A673 (cell line): ENCODE results near the gene FMC1. TPM values are rescaled to one million over a fixed set of nuclear protein-coding genes. Genes with fewer than 3 reads are reported as not detected.

Experiments used
- BruUV-seq: library from RNA; stranded (reverse); fragments of 400-500 nt; replicated peaks from 2 replicates; lab custom pipeline; 2021; lab: Mats Ljungman, UMichigan
- CTCF ChIA-PET: fragments of 300-600 bp; sonication (Branson Sonifier 250); formaldehyde crosslinking; loops from one replicate; lab custom pipeline; 2022; ENCODE audit warnings: antibody characterized with exemption; lab: Charles Lee
- POLR2A ChIA-PET: fragments of 300-600 bp; sonication (Branson Sonifier 250); formaldehyde crosslinking; loops from one replicate; lab custom pipeline; 2022; ENCODE audit warnings: antibody characterized with exemption; ENCODE audit not compliant: low non-redundant PET; lab: Charles Lee
- DNase-seq: peaks from one replicate; pipeline ENCODE4 v3.0.0-alpha.2; 2015; ENCODE audit warnings: low spot score
- H3K27ac ChIP-seq: fragments of 200-600 bp; sonication (generic); 2 replicates; pipeline ENCODE4 v1.5.1; 2016; ENCODE audit warnings: mixed run types, low read depth, mild to moderate bottlenecking, mixed read lengths, antibody characterized with exemption, low read length; ENCODE audit not compliant: poor library complexity, severe bottlenecking
- H3K27me3 ChIP-seq: fragments of 200-600 bp; sonication (generic); replicated peaks from 2 replicates; pipeline ENCODE4 v1.6.1; 2017; ENCODE audit warnings: mixed run types, low read depth, mild to moderate bottlenecking, mixed read lengths, antibody characterized with exemption, low read length; ENCODE audit not compliant: insufficient read depth, poor library complexity
- H3K36me3 ChIP-seq: fragments of 200-600 bp; sonication (generic); 2 replicates; pipeline ENCODE4 v1.6.1; 2016; ENCODE audit warnings: mixed run types, mild to moderate bottlenecking, mixed read lengths, antibody characterized with exemption, low read length; ENCODE audit not compliant: insufficient read depth, poor library complexity, severe bottlenecking
- H3K4me1 ChIP-seq: fragments of 200-600 bp; sonication (generic); 2 replicates; pipeline ENCODE4 v1.6.1; 2017; ENCODE audit warnings: mixed run types, mild to moderate bottlenecking, mixed read lengths, antibody characterized with exemption, low read length; ENCODE audit not compliant: insufficient read depth, poor library complexity, severe bottlenecking
- H3K4me3 ChIP-seq: fragments of 200-600 bp; sonication (generic); 2 replicates; pipeline ENCODE4 v1.5.1; 2016; ENCODE audit warnings: low read depth, mixed run types, mild to moderate bottlenecking, mixed read lengths, low read length; ENCODE audit not compliant: poor library complexity, severe bottlenecking
- H3K9me3 ChIP-seq: fragments of 200-600 bp; sonication (generic); 2 replicates; pipeline ENCODE4 v1.6.1; 2016; ENCODE audit warnings: mixed run types, low read depth, mild to moderate bottlenecking, mixed read lengths, antibody characterized with exemption, low read length; ENCODE audit not compliant: poor library complexity, severe bottlenecking
- EZH2 ChIP-seq: fragments of 200-600 bp; sonication (generic); IDR thresholded peaks from 2 replicates; pipeline ENCODE4 v1.6.1; 2017; ENCODE audit warnings: borderline replicate concordance, low read depth, mild to moderate bottlenecking, mixed read lengths, antibody characterized with exemption, low read length; ENCODE audit not compliant: poor library complexity, severe bottlenecking
- intact Hi-C: fragments of 100-400 bp; cut with micrococcal nuclease; formaldehyde crosslinking; loops from one replicate; pipeline ENCODE4 v1.10.0; 2022; ENCODE audit not compliant: unreplicated experiment
- total RNA-seq: library from RNA; stranded (reverse); gene quantifications from 2 replicates; pipeline ENCODE4 v1.2.3, GENCODE V29; 2021
- TF ChIP-seq, protein P1 (sequence below): fragments of 300-800, 200-600 bp; sonication (generic); conservative IDR thresholded peaks from 2 replicates; pipeline ENCODE4 v1.5.1; 2017; ENCODE audit warnings: low read depth, mild to moderate bottlenecking, antibody characterized with exemption, low read length, moderate library complexity, mixed read lengths

Gene FMC1
- total RNA-seq, 1 experiment from 2014 or later: 11.5 TPM

DNA sequence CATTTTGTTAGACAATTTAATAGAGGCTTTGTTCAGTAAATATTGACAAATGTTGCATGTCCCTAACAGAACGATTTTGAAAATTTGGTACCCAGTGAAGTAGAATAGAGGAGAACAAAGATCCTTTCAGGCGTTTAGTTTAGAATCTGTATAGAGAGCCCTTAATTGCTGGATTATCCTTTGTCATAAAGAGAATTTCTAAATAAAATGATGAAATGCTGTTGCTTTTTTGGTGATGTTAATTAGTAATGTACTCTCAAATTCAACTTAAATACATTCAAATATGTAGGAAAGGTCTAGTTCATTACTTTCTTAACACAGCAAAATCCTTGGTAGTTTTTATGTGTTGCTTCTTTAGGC is 19.8 kb downstream of the FMC1 start:
- H3K4me1 ChIP-seq: peaks cover 16% of the 10 kb centered on the region
- intact Hi-C loops: no loop called here
- peak overlapping the region; percentile 97 for H3K27ac ChIP-seq
- TF ChIP-seq, protein P1, sequence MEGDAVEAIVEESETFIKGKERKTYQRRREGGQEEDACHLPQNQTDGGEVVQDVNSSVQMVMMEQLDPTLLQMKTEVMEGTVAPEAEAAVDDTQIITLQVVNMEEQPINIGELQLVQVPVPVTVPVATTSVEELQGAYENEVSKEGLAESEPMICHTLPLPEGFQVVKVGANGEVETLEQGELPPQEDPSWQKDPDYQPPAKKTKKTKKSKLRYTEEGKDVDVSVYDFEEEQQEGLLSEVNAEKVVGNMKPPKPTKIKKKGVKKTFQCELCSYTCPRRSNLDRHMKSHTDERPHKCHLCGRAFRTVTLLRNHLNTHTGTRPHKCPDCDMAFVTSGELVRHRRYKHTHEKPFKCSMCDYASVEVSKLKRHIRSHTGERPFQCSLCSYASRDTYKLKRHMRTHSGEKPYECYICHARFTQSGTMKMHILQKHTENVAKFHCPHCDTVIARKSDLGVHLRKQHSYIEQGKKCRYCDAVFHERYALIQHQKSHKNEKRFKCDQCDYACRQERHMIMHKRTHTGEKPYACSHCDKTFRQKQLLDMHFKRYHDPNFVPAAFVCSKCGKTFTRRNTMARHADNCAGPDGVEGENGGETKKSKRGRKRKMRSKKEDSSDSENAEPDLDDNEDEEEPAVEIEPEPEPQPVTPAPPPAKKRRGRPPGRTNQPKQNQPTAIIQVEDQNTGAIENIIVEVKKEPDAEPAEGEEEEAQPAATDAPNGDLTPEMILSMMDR: no peak
- no peak for TF ChIP-seq EZH2
- ChIA-PET CTCF (no interaction called here), POLR2A (no interaction called here)
- no peak for DNase-seq
- no peaks in the 10 kb centered on the region for H3K9me3 ChIP-seq
- H3K4me3 ChIP-seq: peak overlapping the region; percentile 85
- no TSS peak for BruUV-seq
- H3K27me3 ChIP-seq: no peaks in the 10 kb centered on the region
- peaks cover 11% of the 10 kb centered on the region for H3K36me3 ChIP-seq

DNA sequence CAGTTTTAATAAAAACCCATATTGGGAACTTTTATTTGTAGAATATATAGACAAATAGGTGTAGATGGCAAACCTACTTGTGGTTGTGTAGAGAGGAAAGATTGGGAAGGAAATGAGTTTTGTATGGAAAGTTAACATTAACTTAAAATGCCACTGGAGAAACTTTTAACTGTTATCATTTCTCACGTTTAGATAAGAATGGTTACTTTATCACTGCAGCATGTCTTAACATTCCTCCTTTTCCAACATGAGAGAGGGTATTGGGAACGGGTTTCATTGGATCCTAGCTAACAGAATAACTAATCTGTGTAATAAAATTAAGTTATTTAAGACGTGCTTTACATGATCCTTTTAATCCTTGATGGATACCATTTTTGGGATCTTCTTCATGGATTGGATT is 20.4 kb downstream of the FMC1 start:
- H3K36me3 ChIP-seq: peaks cover 16% of the 10 kb centered on the region
- intact Hi-C loops: no loop called here
- peak overlapping the region; percentile 85 for H3K4me3 ChIP-seq
- H3K27me3 ChIP-seq: no peaks in the 10 kb centered on the region
- H3K4me1 ChIP-seq: peaks cover 16% of the 10 kb centered on the region
- POLR2A ChIA-PET: no interaction called here
- DNase-seq: no peak
- no peak for TF ChIP-seq EZH2
- TF ChIP-seq, protein P1: no peak
- no TSS peak for BruUV-seq
- no peaks in the 10 kb centered on the region for H3K9me3 ChIP-seq
- peak overlapping the region; percentile 97 for H3K27ac ChIP-seq
- CTCF ChIA-PET: no interaction called here

DNA sequence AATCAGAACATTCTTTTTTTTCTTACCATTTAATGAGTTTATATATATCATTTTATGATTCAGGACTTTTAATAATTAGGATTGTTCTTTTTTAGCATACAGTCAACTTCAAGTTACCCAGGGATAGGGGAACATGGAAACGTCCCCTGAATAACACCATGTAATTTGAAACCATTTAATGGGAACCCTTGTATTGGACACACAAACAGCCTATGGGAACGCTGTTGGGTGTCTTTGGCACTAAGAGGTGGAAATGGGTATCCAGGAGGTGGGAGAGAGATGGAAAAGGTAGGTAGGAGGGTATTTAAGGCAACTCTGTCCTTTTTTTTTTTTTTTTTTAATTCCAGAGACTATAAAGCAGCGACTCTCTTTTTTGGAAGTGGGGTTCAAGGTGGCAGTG is 21.2 kb downstream of the FMC1 start:
- Histone ChIP-seq H3K36me3 (peaks cover 19% of the 10 kb centered on the region), H3K27me3 (no peaks in the 10 kb centered on the region), H3K27ac (no peak overlapping the region), H3K4me1 (peaks cover 16% of the 10 kb centered on the region), H3K9me3 (no peaks in the 10 kb centered on the region), H3K4me3 (peak overlapping the region; percentile 85)
- ChIA-PET POLR2A (no interaction called here), CTCF (no interaction called here)
- no peak for TF ChIP-seq EZH2
- TF ChIP-seq, protein P1: no peak
- intact Hi-C loops: no loop called here
- no peak for DNase-seq
- no TSS peak for BruUV-seq
